ENCODE results near the gene SMG6. TPM values are rescaled to one million over a fixed set of nuclear protein-coding genes. Genes with fewer than 3 reads are reported as not detected.

Gene SMG6
- total and polyA plus RNA-seq, 2 of the 8 experiments (the other 6 are each of a cell fraction or from before 2014, with no cell fraction given) = 18.5 to 25.2 TPM

DNA sequence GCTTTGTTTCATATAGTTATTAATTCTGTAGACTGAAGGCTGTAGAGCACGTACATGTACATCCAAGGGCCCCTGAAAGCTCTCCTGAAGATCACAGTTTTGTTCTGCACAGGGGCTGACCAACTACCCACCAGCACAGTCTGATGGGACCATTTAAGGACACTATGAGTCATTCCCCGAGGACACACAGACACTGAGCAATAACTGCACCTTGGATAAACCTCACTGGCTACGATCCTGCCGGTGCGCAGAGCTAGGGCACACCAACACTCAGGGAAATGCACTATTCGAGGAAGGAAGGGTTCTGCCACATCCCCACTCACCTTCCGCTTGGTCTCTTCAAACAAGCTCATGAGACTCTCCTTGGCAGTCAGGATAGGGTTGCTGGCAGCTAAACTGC lies 20.3 kb downstream of the SMG6 start:
- no peak overlapping the region for H2AFZ ChIP-seq (ENCODE audit: low read length)
- H3K18ac ChIP-seq (ENCODE audit: extremely low read depth, low read length) = no peak overlapping the region
- H3K4me3 ChIP-seq (ENCODE audit: extremely low read depth in 1 of 4, insufficient read depth in 2 of 4, low read depth in 3 of 4, low read length in 4 of 4) = no peak overlapping the region
- no peak overlapping the region for H3K56ac ChIP-seq (replicated peaks; ENCODE audit: insufficient read length, low read depth, low read length)
- no peak overlapping the region for H2BK120ac ChIP-seq (replicated peaks; ENCODE audit: low read depth, low read length)
- no peak overlapping the region for H2AK5ac ChIP-seq (ENCODE audit: low read depth, low read length)
- 94% methylated on average over 7 of the region's 7 CpGs; no CpG with 5 or more reads in 1 of the 2 experiments for WGBS, 2 experiments (ENCODE audit: extremely low coverage in 1 of 2, insufficient coverage in 1 of 2, insufficient read length in 1 of 2, insufficient replicate concordance in 2 of 2, low coverage in 1 of 2, low lambda C conversion rate in 2 of 2, missing lambda C conversion rate in 1 of 2)
- DNase-seq (ENCODE audit: low read depth in 1 of 2, low spot score in 2 of 2) (no peak), FAIRE-seq (no peak)
- no peaks in the 10 kb centered on the region for H3K23me2 ChIP-seq (ENCODE audit: low read depth, low read length)
- H3K9ac ChIP-seq (replicated peaks in 1 of 4; ENCODE audit: extremely low read depth in 1 of 4, low read depth in 3 of 4, low read length in 3 of 4) = no peak overlapping the region
- ChIA-PET CTCF (ENCODE audit: partially characterized antibody) (interaction anchor here (0.7 to 3.7 kb wide), 22 partner anchors 9 to 401 kb away, joined by 3 to 17 read pairs (median 3); partner anchors contain the start of gene HIC1), POLR2A (ENCODE audit: partially characterized antibody) (interaction anchor here (0.6 to 2.3 kb wide), 3 partner anchors 19 to 228 kb away, joined by 3 to 6 read pairs (median 4); no protein-coding TSS in a partner anchor)
- H2BK12ac ChIP-seq (ENCODE audit: low read depth, low read length) = no peak overlapping the region
- H4K91ac ChIP-seq (replicated peaks; ENCODE audit: insufficient read length, low read length) = no peak overlapping the region
- no peak overlapping the region for H4K5ac ChIP-seq (ENCODE audit: insufficient read length, low read depth, low read length)
- peaks cover 2 to 4% of the 10 kb centered on the region in 2 experiments for H4K20me1 ChIP-seq (replicated peaks in 1 of 2; ENCODE audit: control insufficient read depth in 1 of 2, insufficient read depth in 2 of 2, low read length in 2 of 2)
- H3K79me2 ChIP-seq (ENCODE audit: control insufficient read depth in 1 of 2, insufficient read depth in 2 of 2, low read length in 2 of 2) = no peaks in the 10 kb centered on the region
- no peak overlapping the region for H3K23ac ChIP-seq (ENCODE audit: insufficient read length)
- no peak overlapping the region for H4K8ac ChIP-seq (ENCODE audit: extremely low read depth, insufficient read depth, low read length)
- H3K79me1 ChIP-seq (ENCODE audit: low read depth, low read length) = no peaks in the 10 kb centered on the region
- H3K4ac ChIP-seq (replicated peaks; ENCODE audit: insufficient read length, low read depth, low read length) = no peak overlapping the region
- H2BK15ac ChIP-seq (ENCODE audit: low read length) = no peak overlapping the region
- no peak overlapping the region for H2BK20ac ChIP-seq (ENCODE audit: low read length)
- H3K14ac ChIP-seq (ENCODE audit: insufficient read length) = no peak overlapping the region
- H3K9me3 ChIP-seq (ENCODE audit: insufficient read depth in 2 of 2, low read depth in 1 of 2, low read length in 1 of 2) = no peaks in the 10 kb centered on the region
- no peak overlapping the region for H3K4me2 ChIP-seq (ENCODE audit: insufficient read depth in 1 of 2, low read depth in 2 of 2, low read length in 2 of 2)
- no peak overlapping the region for H2BK5ac ChIP-seq (ENCODE audit: low read depth, low read length)
- H3K27me3 ChIP-seq (replicated peaks in 1 of 4; ENCODE audit: control insufficient read depth in 3 of 4, extremely low read depth in 1 of 4, insufficient read depth in 3 of 4, low read length in 3 of 4) = no peaks in the 10 kb centered on the region
- H3K4me1 ChIP-seq (replicated peaks in 1 of 4; ENCODE audit: control insufficient read depth in 3 of 4, insufficient read depth in 4 of 4, low read length in 3 of 4) = no peaks in the 10 kb centered on the region; a peak in 1 of 7 replicates
- peaks cover 0 to 31% (median 22%) of the 10 kb centered on the region in 4 experiments; a peak in 7 of 8 replicates for H3K36me3 ChIP-seq (ENCODE audit: control insufficient read depth in 2 of 4, insufficient read depth in 4 of 4, low read length in 3 of 4)
- no peak overlapping the region for H3K27ac ChIP-seq (ENCODE audit: low read depth, low read length)
- TF ChIP-seq SP4 (IDR thresholded peaks at IDR 0.05; ENCODE audit: low read length) = no peak
- no peak for TF ChIP-seq SIN3A (conservative IDR thresholded peaks at IDR 0.05 in 1 of 2, IDR thresholded peaks at IDR 0.05 in 1 of 2; ENCODE audit: low read depth in 1 of 2, low read length in 2 of 2)
- TF ChIP-seq SAP30 (IDR thresholded peaks at IDR 0.05; ENCODE audit: insufficient read depth, insufficient replicate concordance, low read length) = no peak
- no peak for TF ChIP-seq JUND (IDR thresholded peaks at IDR 0.05; ENCODE audit: low read length)
- TF ChIP-seq, protein P1, sequence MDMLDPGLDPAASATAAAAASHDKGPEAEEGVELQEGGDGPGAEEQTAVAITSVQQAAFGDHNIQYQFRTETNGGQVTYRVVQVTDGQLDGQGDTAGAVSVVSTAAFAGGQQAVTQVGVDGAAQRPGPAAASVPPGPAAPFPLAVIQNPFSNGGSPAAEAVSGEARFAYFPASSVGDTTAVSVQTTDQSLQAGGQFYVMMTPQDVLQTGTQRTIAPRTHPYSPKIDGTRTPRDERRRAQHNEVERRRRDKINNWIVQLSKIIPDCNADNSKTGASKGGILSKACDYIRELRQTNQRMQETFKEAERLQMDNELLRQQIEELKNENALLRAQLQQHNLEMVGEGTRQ (IDR thresholded peaks at IDR 0.05; ENCODE audit: low read length) = no peak
- TF ChIP-seq ZNF274 (IDR thresholded peaks at IDR 0.05; ENCODE audit: borderline replicate concordance, extremely low read depth, low read length) = no peak
- TF ChIP-seq EGR1 (IDR thresholded peaks at IDR 0.05; ENCODE audit: borderline replicate concordance, low read depth, low read length) = no peak
- TF ChIP-seq HDAC2 (IDR thresholded peaks at IDR 0.05; ENCODE audit: borderline replicate concordance in 1 of 2, low read depth in 2 of 2, low read length in 2 of 2) = no peak
- no peak for TF ChIP-seq JUN (IDR thresholded peaks at IDR 0.05; ENCODE audit: low read depth, low read length)
- TF ChIP-seq BRCA1 (IDR thresholded peaks at IDR 0.05; ENCODE audit: low read depth, low read length) = no peak
- no peak for TF ChIP-seq CHD1 (IDR thresholded peaks at IDR 0.05; ENCODE audit: low read depth, low read length)
